SK-N-SH (cell line): Measurements from ENCODE around the gene SLC17A9. TPM values are rescaled to one million over a fixed set of nuclear protein-coding genes. Genes with fewer than 3 reads are reported as not detected.

ENCODE experiments used
- CTCF ChIA-PET: fragments of 300-600, 350-600 bp; formaldehyde crosslinking; extraction: SDS; loops from one replicate; lab custom pipeline; 2021; lab: Yijun Ruan, JAX
- POLR2A ChIA-PET: fragments of 350-600 bp; sonication (Branson Sonifier 250); formaldehyde crosslinking; extraction: SDS; loops from one replicate; lab custom pipeline; 2020; ENCODE audit warnings: antibody characterized with exemption, inconsistent platforms; lab: Yijun Ruan, JAX
- DNase-seq: peaks from one replicate; pipeline ENCODE4 v3.0.0; 2012
- H2AFZ ChIP-seq: fragments of 200-600 bp; sonication (generic); 2 replicates; pipeline ENCODE4 v1.8.1; 2016; ENCODE audit warnings: antibody characterized with exemption, mild to moderate bottlenecking, low read depth
- H3F3A ChIP-seq: fragments of 200-600 bp; sonication (generic); replicated peaks from 2 replicates; pipeline ENCODE3; 2016; ENCODE audit warnings: antibody characterized with exemption, mild to moderate bottlenecking; ENCODE audit not compliant: insufficient read depth
- H3K27ac ChIP-seq, 2 experiments: fragments of 200-500 bp in 1 of 2; fragments of 200-600 bp in 1 of 2; sonication (Bioruptor generic) in 1 of 2; sonication (generic), shearing (Covaris generic) in 1 of 2; 2 replicates each; pipeline versions ENCODE4 v1.5.1 to v1.6.1; 2014 to 2016; ENCODE audit warnings: low read depth in 2 of 2, inconsistent platforms in 1 of 2, low read length in 1 of 2, mild to moderate bottlenecking in 1 of 2, mixed read lengths in 1 of 2
- H3K27me3 ChIP-seq: fragments of 200-600 bp; sonication (generic), shearing (Covaris generic); 2 replicates; pipeline ENCODE4 v1.6.1; 2016; ENCODE audit warnings: mixed run types; ENCODE audit not compliant: insufficient read depth
- H3K36me3 ChIP-seq, 2 experiments: fragments of 200-500 bp in 1 of 2; fragments of 200-600 bp in 1 of 2; sonication (Bioruptor generic) in 1 of 2; sonication (generic) in 1 of 2; replicated peaks in 1 of 2; 2 replicates each; pipeline versions ENCODE3 to v1.5.1; 2014 to 2016; ENCODE audit warnings: low read length in 1 of 2, mild to moderate bottlenecking in 1 of 2; ENCODE audit not compliant: insufficient read depth in 2 of 2, control insufficient read depth in 1 of 2
- H3K4me1 ChIP-seq, 2 experiments: fragments of 200-500 bp in 1 of 2; fragments of 200-600 bp in 1 of 2; sonication (Bioruptor generic) in 1 of 2; sonication (generic), shearing (Covaris generic) in 1 of 2; 2 replicates each; pipeline versions ENCODE4 v1.5.1 to v1.6.1; 2014 to 2016; ENCODE audit warnings: low read depth in 1 of 2, low read length in 1 of 2, mixed run types in 1 of 2; ENCODE audit not compliant: insufficient read depth in 2 of 2, control insufficient read depth in 1 of 2
- H3K4me2 ChIP-seq: fragments of 200-600 bp; sonication (generic), shearing (Covaris generic); 2 replicates; pipeline ENCODE4 v1.6.1; 2017; ENCODE audit warnings: mixed run types
- H3K4me3 ChIP-seq, 2 experiments: fragments of 200-500 bp in 1 of 2; fragments of 200-600 bp in 1 of 2; sonication (Bioruptor generic) in 1 of 2; sonication (generic), shearing (Covaris generic) in 1 of 2; 2 replicates each; pipeline versions ENCODE4 v1.5.1 to v1.8.1; 2014 to 2016; ENCODE audit warnings: low read depth in 2 of 2, inconsistent platforms in 1 of 2, low read length in 1 of 2, mild to moderate bottlenecking in 1 of 2, mixed read lengths in 1 of 2, moderate library complexity in 1 of 2
- H3K79me2 ChIP-seq: fragments of 200-600 bp; sonication (generic); 2 replicates; pipeline ENCODE4 v1.8.1; 2017; ENCODE audit warnings: mild to moderate bottlenecking; ENCODE audit not compliant: insufficient read depth
- H3K9ac ChIP-seq: fragments of 200-600 bp; sonication (generic); 2 replicates; pipeline ENCODE4 v1.6.1; 2017; ENCODE audit warnings: mixed run types
- H3K9me2 ChIP-seq: fragments of 200-600 bp; sonication (generic); 2 replicates; pipeline ENCODE4 v1.6.1; 2017; ENCODE audit warnings: mixed run types
- H3K9me3 ChIP-seq: fragments of 200-600 bp; sonication (generic); 2 replicates; pipeline ENCODE4 v1.6.1; 2017; ENCODE audit warnings: mixed run types, mild to moderate bottlenecking, moderate library complexity
- H4K20me1 ChIP-seq: fragments of 200-600 bp; sonication (generic); 2 replicates; pipeline ENCODE4 v1.6.1; 2017; ENCODE audit warnings: mild to moderate bottlenecking, mixed run types; ENCODE audit not compliant: insufficient read depth
- CTCF ChIP-seq: fragments of 200-600 bp; sonication (generic); IDR thresholded peaks from 2 replicates; pipeline ENCODE4 v1.6.1; 2017; ENCODE audit warnings: antibody characterized with exemption, mild to moderate bottlenecking, moderate library complexity
- EP300 ChIP-seq, 2 experiments: IDR thresholded peaks; 2 replicates each; pipeline versions ENCODE4 v1.4.0 to v1.6.1; 2012; ENCODE audit warnings: borderline replicate concordance in 1 of 2, low read depth in 1 of 2, low read length in 1 of 2
- FOSL2 ChIP-seq: IDR thresholded peaks from 2 replicates; pipeline ENCODE4 v1.4.0; 2012; ENCODE audit warnings: low read depth, mild to moderate bottlenecking, moderate library complexity, borderline replicate concordance
- GATA2 ChIP-seq: sonication (generic); formaldehyde crosslinking; IDR thresholded peaks from 2 replicates; pipeline ENCODE4 v1.5.0; 2020; ENCODE audit warnings: mild to moderate bottlenecking, missing genetic modification reagents
- IRF3 ChIP-seq: fragments of 150-350 bp; IDR thresholded peaks from 2 replicates; pipeline ENCODE4 v1.6.1; 2016; ENCODE audit warnings: mild to moderate bottlenecking, low read depth, low read length
- JUND ChIP-seq: IDR thresholded peaks from 2 replicates; pipeline ENCODE4 v1.4.0; 2012
- RAD21 ChIP-seq: IDR thresholded peaks from 2 replicates; pipeline ENCODE4 v1.6.1; 2012; ENCODE audit warnings: mild to moderate bottlenecking, low read length
- SMC3 ChIP-seq: IDR thresholded peaks from 2 replicates; pipeline ENCODE4 v1.6.1; 2012; ENCODE audit warnings: low read depth, low read length, improper control_type of control experiment
- TAF1 ChIP-seq: IDR thresholded peaks from 2 replicates; pipeline ENCODE4 v1.6.1; 2012; ENCODE audit warnings: low read depth, mild to moderate bottlenecking, low read length, moderate library complexity, borderline replicate concordance
- WGBS: methylation state at CpG from one replicate; pipeline ENCODE4 v1.1.6; 2017; ENCODE audit warnings: low lambda C conversion rate; 5-methylcytosine and 5-hydroxymethylcytosine counted together
- polyA plus RNA-seq, 3 experiments: library from polyadenylated mRNA; depleted of rRNA; stranded (reverse); fragments of >200 nt; gene quantifications; 2 replicates each; pipeline ENCODE4 v1.2.3, GENCODE V29; 2012

SLC17A9 gene
- polyA plus RNA-seq, 1 of the 3 experiments (the other 2 are of a cell fraction) = not detected

- Histone ChIP-seq H3K9ac (no peak overlapping the region), H3K27me3 (no peaks in the 10 kb centered on the region), H3F3A (peaks cover 24% of the 10 kb centered on the region), H3K36me3 (peaks cover 69 to 96% of the 10 kb centered on the region in 2 experiments), H3K4me2 (0 out of 2 replicates have a peak overlapping the region, but pooled peaks have one; percentile 24), H3K27ac (peak overlapping the region in 1 of 2 experiments; percentile 20; a peak in 1 of 4 replicates), H3K79me2 (peaks cover 81% of the 10 kb centered on the region), H3K4me3 (peak overlapping the region in 1 of 2 experiments; percentile 25; a peak in 1 of 4 replicates), H3K4me1 (0 out of 4 replicates have a peak, but pooled peaks cover 0 to 5% of the 10 kb centered on the region in 2 experiments), H3K9me2 (no peaks in the 10 kb centered on the region), H3K9me3 (no peaks in the 10 kb centered on the region), H4K20me1 (peaks cover 70% of the 10 kb centered on the region), H2AFZ (no peak overlapping the region)
- WGBS = 94% methylated on average over 31 of the region's 31 CpGs
- no peak for TF ChIP-seq EP300 (IDR thresholded peaks at IDR 0.05; ENCODE audit: borderline replicate concordance in 1 of 2, low read depth in 1 of 2, low read length in 1 of 2)
- TF ChIP-seq FOSL2 = no peak
- no peak for TF ChIP-seq IRF3
- no peak for TF ChIP-seq JUND
- DNase-seq = no peak
- POLR2A ChIA-PET = interaction anchor here (1.5 kb wide), 1 partner anchor 19 kb away, joined by 4 read pairs; no protein-coding TSS in a partner anchor
- CTCF ChIA-PET = interaction anchor here (0.6 to 17.1 kb wide), 16 partner anchors 6 to 105 kb away, joined by 3 to 181 read pairs (median 5); partner anchors contain the start of genes DIDO1 and GID8
These were observed 45.7 kb upstream of the SLC17A9 start for GRCh38 chr20:62906647-62907375.

- TF ChIP-seq RAD21 = peak; percentile 20
- no peak for TF ChIP-seq JUND
- no peak for TF ChIP-seq TAF1
- no peak for TF ChIP-seq GATA2 (CRISPR knock-in tag)
- TF ChIP-seq SMC3 = no peak
- TF ChIP-seq CTCF = peak; percentile 59
- 89% methylated on average over 16 of the region's 16 CpGs for WGBS
- DNase-seq = peak; percentile 83
- Histone ChIP-seq H3K27ac (peak overlapping the region in 1 of 2 experiments; percentile 20; a peak in 1 of 4 replicates), H3K9me3 (no peaks in the 10 kb centered on the region), H3K9me2 (no peaks in the 10 kb centered on the region), H4K20me1 (peaks cover 78% of the 10 kb centered on the region), H3K4me1 (0 out of 4 replicates have a peak, but pooled peaks cover 0 to 5% of the 10 kb centered on the region in 2 experiments), H3K4me3 (peak overlapping the region in 1 of 2 experiments; percentile 25; a peak in 1 of 4 replicates), H3F3A (peaks cover 17% of the 10 kb centered on the region), H2AFZ (no peak overlapping the region), H3K4me2 (0 out of 2 replicates have a peak overlapping the region, but pooled peaks have one; percentile 24), H3K36me3 (peaks cover 70 to 91% of the 10 kb centered on the region in 2 experiments), H3K27me3 (no peaks in the 10 kb centered on the region), H3K79me2 (peaks cover 90% of the 10 kb centered on the region), H3K9ac (no peak overlapping the region)
- ChIA-PET CTCF (interaction anchor here (0.6 to 17.1 kb wide), 19 partner anchors 7 to 104 kb away, joined by 3 to 181 read pairs (median 4); partner anchors contain the start of genes DIDO1 and GID8), POLR2A (interaction anchor here (1.5 kb wide), 1 partner anchor 20 kb away, joined by 4 read pairs; no protein-coding TSS in a partner anchor)
These were observed 44.9 kb upstream of the SLC17A9 start for GRCh38 chr20:62907384-62908317.
